ENCODE measurements around the gene SYT15. TPM values are rescaled to one million over a fixed set of nuclear protein-coding genes. Genes with fewer than 3 reads are reported as not detected.
A peak's percentile ranks its signal among the peaks of the same experiment; 100 is the strongest.

The SYT15 gene
- total RNA-seq, 6 experiments from 2014 or later = 0.31 to 3.7 (median 2.9) TPM

- Mint-ChIP-seq H3K4me3 (peak overlapping the region; percentile 68; the same call in 1 of the 2 replicates), H3K4me1 (ENCODE audit: low read depth) (peaks cover 18% of the 10 kb centered on the region), H3K9me3 (no peaks in the 10 kb centered on the region), H3K36me3 (ENCODE audit: low read depth) (no peaks in the 10 kb centered on the region), H3K27ac (peak overlapping the region; percentile 82), H3K27me3 (ENCODE audit: insufficient read depth) (peaks cover 26% of the 10 kb centered on the region)
- no peak for DNase-seq
- no peak for TF ChIP-seq CTCF (IDR thresholded peaks at IDR 0.05)
These were observed 38.4 kb upstream of the SYT15 start for GRCh38 chr10:46540412-46541016.

GRCh38 chr10:46541017-46541661 lies 37.8 kb upstream of the SYT15 start:
- no peaks in the 10 kb centered on the region for H3K9me3 Mint-ChIP-seq
- H3K4me3 Mint-ChIP-seq = peak overlapping the region; percentile 68; the same call in 1 of the 2 replicates
- H3K27me3 Mint-ChIP-seq (ENCODE audit: insufficient read depth) = peaks cover 26% of the 10 kb centered on the region
- no peaks in the 10 kb centered on the region for H3K36me3 Mint-ChIP-seq (ENCODE audit: low read depth)
- H3K4me1 Mint-ChIP-seq (ENCODE audit: low read depth) = peaks cover 18% of the 10 kb centered on the region
- H3K27ac Mint-ChIP-seq = no peak overlapping the region
- peak; percentile 47 for TF ChIP-seq CTCF (IDR thresholded peaks at IDR 0.05)
- DNase-seq = no peak

GRCh38 chr10:46541735-46542566 lies 37.0 kb upstream of the SYT15 start:
- H3K9me3 Mint-ChIP-seq = no peaks in the 10 kb centered on the region
- H3K36me3 Mint-ChIP-seq (ENCODE audit: low read depth) = no peaks in the 10 kb centered on the region
- H3K27ac Mint-ChIP-seq = no peak overlapping the region
- H3K4me1 Mint-ChIP-seq (ENCODE audit: low read depth) = peaks cover 18% of the 10 kb centered on the region
- H3K27me3 Mint-ChIP-seq (ENCODE audit: insufficient read depth) = peaks cover 22% of the 10 kb centered on the region
- no peak overlapping the region for H3K4me3 Mint-ChIP-seq
- no peak for TF ChIP-seq CTCF (IDR thresholded peaks at IDR 0.05)
- no peak for DNase-seq

GRCh38 chr10:46542567-46543465 lies 36.1 kb upstream of the SYT15 start:
- Mint-ChIP-seq H3K4me3 (no peak overlapping the region), H3K4me1 (ENCODE audit: low read depth) (peaks cover 18% of the 10 kb centered on the region), H3K27me3 (ENCODE audit: insufficient read depth) (peaks cover 20% of the 10 kb centered on the region), H3K9me3 (no peaks in the 10 kb centered on the region), H3K27ac (no peak overlapping the region), H3K36me3 (ENCODE audit: low read depth) (no peaks in the 10 kb centered on the region)
- no peak for DNase-seq
- no peak for TF ChIP-seq CTCF (IDR thresholded peaks at IDR 0.05)

Measured in HFFc6 (cell line).